Ovary (tissue), 3 donors: ENCODE results near the gene TNIP1.

Experiments used
- EP300 ChIP-seq: sonication (generic); formaldehyde crosslinking; IDR thresholded peaks from one replicate; pipeline ENCODE4 v1.6.1; 2017; ENCODE audit warnings: antibody characterized with exemption
- POLR2A ChIP-seq: fragments of 450-650 bp; IDR thresholded peaks from one replicate; pipeline ENCODE4 v1.6.1; 2017; ENCODE audit warnings: antibody characterized with exemption, mild to moderate bottlenecking, moderate library complexity
- TF ChIP-seq, protein P1 (sequence below), 3 donors: fragments of 450-650 bp in 2 of 3; fragments of 200-600 bp in 1 of 3; IDR thresholded peaks; one replicate each; pipeline versions ENCODE4 v1.5.1 to v1.8.0; 2016 to 2022; ENCODE audit warnings: antibody characterized with exemption in 3 of 3, mild to moderate bottlenecking in 1 of 3
- donor health status: DM: no; HTN: no; CAD: no.

DNA sequence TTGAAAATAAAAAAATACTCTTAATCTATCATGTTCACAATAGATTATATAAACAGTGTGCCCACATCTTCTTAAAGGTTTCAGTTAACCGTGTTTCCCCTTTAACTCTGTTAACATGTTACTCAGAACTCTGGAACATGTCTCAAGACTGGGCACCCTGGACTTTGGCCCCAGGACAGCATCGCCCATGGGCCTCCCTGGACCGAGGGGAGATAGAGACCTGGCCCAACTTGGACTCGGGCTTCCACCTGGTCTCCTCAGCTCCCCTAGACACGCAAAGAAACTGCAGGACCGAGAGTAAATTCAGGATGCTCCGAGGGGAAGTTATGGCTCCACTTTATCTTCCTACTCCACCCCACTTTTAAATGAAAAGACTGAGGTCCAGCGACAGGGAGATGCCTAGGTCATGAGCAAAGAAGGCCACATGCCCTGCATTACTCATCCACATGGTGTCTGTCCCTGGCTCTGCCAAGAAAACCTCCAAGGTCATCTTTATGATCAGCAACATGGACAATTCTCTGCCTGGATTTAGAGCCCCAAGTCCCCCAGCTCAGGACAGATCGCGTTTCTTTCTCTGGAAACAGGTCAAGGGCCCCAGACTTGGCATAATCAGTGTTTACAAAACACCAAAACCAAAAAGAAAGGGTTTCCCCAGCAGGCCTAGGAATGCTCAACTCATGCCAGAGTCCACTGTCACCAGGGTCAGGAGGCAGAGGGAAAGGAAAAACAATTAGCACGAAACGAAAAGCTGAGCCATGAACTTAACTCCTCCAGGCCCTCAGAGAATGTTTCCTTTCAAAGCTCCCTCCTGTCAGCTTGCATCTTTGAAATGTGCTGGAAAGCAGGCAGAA is 43.0 kb downstream of the TNIP1 start:
- TF ChIP-seq, protein P1, sequence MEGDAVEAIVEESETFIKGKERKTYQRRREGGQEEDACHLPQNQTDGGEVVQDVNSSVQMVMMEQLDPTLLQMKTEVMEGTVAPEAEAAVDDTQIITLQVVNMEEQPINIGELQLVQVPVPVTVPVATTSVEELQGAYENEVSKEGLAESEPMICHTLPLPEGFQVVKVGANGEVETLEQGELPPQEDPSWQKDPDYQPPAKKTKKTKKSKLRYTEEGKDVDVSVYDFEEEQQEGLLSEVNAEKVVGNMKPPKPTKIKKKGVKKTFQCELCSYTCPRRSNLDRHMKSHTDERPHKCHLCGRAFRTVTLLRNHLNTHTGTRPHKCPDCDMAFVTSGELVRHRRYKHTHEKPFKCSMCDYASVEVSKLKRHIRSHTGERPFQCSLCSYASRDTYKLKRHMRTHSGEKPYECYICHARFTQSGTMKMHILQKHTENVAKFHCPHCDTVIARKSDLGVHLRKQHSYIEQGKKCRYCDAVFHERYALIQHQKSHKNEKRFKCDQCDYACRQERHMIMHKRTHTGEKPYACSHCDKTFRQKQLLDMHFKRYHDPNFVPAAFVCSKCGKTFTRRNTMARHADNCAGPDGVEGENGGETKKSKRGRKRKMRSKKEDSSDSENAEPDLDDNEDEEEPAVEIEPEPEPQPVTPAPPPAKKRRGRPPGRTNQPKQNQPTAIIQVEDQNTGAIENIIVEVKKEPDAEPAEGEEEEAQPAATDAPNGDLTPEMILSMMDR (IDR thresholded peaks at IDR 0.05), result no peak
- TF ChIP-seq POLR2A (no peak), EP300 (no peak)
